ENCODE results near the gene SLC16A9.
"Not testable (repeated sequence)": the region's sequence is repeated elsewhere in the genome, so short reads cannot be mapped to it uniquely, and the experiment has no call there.

The SLC16A9 gene, protein sequence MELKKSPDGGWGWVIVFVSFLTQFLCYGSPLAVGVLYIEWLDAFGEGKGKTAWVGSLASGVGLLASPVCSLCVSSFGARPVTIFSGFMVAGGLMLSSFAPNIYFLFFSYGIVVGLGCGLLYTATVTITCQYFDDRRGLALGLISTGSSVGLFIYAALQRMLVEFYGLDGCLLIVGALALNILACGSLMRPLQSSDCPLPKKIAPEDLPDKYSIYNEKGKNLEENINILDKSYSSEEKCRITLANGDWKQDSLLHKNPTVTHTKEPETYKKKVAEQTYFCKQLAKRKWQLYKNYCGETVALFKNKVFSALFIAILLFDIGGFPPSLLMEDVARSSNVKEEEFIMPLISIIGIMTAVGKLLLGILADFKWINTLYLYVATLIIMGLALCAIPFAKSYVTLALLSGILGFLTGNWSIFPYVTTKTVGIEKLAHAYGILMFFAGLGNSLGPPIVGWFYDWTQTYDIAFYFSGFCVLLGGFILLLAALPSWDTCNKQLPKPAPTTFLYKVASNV

DNA sequence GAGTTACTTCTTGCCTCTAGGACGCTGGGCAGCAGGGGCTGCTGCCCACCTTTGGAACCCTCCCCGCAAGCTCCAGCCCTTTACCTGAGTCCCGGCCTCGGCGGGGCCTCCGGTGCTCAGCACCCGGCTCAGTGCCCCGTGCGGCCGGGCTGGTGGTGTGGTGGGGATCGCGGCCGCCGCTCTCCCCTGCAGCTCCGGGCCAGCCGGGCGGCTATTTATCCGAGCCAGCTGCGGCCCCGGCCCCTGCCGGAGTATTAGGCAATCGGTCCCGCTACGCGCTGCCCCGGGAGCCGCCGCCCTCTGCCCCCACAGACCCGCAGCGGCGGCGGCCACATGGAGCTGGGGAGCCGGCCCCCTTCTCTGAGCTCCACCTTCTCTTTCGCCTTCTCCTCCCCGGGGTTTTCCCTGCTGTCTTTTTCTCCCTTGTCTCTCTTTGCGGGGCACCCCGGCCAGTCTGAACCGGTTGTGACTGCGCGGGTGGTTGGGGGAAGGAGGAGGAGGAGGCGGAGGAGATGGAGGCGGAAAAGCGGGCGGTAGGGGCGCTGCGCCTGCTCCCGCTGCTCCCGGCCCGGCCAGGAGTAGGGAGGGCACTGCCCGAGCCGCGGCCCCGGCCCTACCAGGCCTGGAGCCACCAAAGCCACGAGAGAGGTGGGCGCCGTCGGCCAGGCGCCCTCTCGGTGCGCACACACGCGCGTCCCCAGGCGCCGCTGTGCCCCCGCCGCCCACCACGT, at the start of gene SLC16A9:
TSS of gene SLC16A9 (minus strand) at position 456 of the 731 bp plus-strand sequence. CDS start 25,559 bp downstream, outside the sequence.
- peak; percentile 14 to 45 (median 17) for DNase-seq (ENCODE audit: low read depth in 2 of 3, low spot score in 2 of 3)

DNA sequence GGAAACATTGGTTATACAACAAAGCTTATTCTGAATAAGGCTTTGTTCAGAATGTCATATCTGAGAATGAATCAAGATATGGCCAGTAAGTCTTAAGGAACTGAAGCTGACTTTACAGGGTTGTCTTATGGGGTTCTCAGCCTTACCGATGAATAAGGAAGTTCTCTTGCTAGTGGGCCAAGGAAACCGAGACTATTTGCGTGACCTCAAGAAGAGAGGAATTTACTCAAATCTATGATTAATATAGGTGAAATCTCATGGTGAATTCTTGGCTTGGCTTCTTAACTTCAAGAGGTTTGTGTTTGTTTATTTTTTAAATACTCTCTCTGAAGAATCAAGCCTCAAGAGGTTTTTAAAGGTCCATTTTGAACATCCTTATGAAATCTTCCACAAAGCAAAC, 48.3 kb upstream of the SLC16A9 start:
- DNase-seq (ENCODE audit: low read depth in 2 of 3, low spot score in 2 of 3) = no peak

DNA sequence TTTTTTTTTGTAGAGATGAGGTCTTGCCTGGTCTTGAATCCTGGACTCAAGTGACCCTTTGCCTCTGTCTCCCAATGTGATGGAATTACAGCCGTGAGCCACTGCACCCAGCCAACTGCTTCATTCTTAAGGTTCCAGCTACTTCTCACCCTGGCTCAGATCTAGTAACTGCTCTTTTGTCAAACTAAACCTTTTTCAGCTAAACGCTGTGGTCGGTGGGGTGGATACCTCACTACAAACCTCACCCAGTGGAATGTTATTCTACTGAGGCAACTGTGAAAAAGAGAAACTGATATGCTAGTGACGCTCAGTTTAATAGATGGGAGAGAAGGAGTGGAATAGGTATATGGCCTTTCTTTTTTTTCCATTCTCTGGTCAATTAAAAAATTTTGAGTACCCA, 45.3 kb upstream of the SLC16A9 start:
- DNase-seq (ENCODE audit: low read depth in 2 of 3, low spot score in 2 of 3) = no peak

DNA sequence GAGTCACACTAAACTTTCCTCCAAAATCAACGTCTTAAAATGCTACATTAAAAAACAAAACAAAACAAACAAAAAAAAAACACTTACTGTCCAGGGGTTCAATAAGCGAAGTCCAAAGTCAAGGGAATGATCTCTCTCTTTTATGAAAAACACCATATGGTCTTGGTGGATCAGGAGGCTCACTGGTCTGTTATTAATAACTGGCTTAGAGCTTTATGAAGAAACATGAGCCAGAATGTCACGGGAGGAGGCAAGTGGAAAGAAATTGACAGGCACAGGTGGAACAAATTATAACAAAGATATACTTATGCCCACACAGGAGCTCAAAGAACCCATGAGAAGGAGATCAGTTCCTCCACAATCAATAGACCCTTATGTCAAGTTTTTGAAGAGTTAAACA, 43.6 kb upstream of the SLC16A9 start, which contains the start of gene MRLN:
TSS of gene MRLN (minus strand) at position 189 of the 400 bp plus-strand sequence.
- DNase-seq (ENCODE audit: low read depth in 2 of 3, low spot score in 2 of 3) = no peak

DNA sequence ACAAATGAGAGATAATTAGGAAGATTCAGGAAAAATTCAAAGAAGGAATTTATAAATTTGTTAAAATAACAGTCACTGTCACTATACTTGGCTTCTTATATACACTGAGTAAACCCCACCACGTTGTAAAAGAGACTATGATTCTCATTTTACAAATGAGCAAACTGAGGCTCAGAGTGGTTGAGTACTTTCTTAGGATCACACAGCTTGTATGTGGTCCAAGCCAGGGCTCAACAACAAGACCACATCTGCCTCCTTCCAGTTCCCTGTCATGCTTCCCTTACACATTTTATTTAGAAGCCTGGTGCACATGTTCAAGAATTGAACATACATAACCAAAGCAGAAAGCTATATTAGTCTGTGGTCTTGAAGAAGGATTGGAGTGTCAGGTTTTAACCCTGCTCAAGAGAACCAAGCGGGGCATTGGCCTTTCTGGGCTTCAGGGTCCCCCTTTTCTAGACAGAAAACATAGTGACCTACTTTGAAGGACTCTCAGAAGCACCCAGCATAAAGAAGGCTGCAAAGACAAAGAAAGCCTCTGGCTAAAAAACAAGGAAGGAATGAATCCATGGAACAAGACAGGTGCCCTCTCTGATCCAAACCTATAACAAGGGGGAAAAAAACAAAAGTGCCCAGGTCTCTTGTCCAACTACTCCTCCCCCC, 42.8 kb upstream of the SLC16A9 start:
- DNase-seq (ENCODE audit: low read depth in 2 of 3, low spot score in 2 of 3) = no peak

DNA sequence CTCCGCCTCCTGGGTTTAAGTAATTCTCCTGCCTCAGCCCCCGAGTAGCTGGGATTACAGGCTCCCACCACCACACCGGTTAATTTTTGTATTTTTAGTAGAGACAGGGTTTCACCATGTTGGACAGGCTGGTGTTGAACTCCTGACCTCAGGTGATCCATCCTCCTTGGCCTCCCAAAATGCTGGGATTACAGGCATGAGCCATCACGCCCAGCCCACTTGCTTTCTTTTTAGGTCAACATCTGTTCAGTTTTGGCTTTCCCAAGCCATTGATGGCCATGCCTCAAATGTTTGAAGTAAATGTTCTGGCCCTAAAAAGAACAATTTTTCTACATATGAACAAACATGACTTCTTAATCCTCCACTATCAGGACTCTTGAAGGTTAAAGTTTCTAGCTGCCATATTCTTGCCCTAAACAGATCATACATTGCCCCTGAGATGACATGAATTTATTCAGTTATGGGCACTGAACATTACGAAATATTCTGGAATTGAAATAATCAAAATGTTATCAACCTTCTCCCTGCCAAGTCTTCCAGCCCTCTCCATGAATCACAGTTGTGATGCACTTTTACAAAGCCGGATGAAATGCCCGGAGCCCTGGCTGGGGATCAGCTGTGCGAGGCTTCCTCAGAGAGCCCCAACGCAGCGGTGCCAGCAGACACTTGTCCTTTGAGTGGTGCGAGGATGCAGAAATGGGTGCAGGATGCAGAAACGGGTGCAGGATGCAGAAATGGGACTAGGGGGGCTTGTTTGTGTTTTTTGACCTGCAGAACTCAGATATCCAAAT, 40.7 kb upstream of the SLC16A9 start:
- DNase-seq (ENCODE audit: low read depth in 2 of 3, low spot score in 2 of 3) = no peak

DNA sequence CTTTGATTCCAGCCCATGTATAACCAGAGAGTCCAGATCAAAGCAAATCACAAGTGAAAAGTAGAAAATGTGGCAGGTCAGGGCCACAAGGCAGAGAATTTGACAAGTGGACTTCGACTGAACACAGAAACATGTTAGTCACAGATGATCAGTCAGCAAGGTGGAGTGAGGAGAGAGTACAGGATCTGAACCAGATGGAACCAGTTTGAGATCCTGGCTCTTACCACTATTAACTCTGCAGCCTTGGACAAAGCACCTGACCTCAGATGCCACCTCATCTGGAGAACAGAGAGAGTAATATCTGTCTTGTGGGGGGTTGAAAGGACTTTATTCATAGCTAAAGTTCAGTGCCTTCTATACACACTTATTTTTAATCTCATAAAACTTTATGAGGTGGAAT, 39.2 kb upstream of the SLC16A9 start:
- no peak for DNase-seq (ENCODE audit: low read depth in 2 of 3, low spot score in 2 of 3)

DNA sequence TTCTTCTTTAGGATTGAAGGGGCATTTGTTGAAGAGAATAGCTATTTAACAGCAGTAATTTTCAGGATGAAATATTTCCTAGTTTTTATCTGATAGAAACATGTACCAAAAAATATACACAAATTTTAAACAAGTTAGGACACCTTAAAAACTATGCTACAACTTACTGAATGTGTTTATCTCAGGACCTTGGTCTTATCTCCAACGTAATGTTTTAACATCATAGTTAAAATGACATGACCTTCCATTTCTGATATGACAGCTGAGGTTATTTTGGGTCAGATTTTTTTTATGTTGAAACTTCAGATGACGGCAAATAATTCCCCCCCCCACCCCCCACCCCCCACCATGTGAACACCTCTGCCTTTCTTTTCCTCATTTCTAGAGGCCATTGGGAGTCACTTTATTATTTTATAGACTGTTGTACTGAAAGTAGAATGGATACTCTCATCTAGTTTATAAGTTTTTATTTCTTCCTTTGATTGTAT, 35.6 kb upstream of the SLC16A9 start:
- DNase-seq (ENCODE audit: low read depth in 2 of 3, low spot score in 2 of 3) = no peak

DNA sequence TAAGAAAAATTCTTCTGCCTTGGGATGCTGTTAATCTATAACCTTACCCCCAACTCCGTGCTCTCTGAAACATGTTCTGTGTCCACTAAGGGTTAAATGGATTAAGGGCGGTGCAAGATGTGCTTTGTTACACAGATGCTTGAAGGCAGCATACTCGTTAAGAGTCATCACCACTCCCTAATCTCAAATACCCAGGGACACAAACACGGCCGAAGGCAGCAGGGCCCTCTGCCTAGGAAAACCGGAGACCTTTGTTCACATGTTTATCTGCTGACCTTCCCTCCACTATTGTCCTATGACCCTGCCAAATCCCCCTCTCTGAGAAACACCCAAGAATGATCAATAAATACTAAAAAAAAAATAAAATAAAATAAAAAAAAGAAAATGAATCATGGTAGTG, 35.1 kb upstream of the SLC16A9 start:
- DNase-seq (ENCODE audit: low read depth in 2 of 3, low spot score in 2 of 3) = not testable (repeated sequence)

DNA sequence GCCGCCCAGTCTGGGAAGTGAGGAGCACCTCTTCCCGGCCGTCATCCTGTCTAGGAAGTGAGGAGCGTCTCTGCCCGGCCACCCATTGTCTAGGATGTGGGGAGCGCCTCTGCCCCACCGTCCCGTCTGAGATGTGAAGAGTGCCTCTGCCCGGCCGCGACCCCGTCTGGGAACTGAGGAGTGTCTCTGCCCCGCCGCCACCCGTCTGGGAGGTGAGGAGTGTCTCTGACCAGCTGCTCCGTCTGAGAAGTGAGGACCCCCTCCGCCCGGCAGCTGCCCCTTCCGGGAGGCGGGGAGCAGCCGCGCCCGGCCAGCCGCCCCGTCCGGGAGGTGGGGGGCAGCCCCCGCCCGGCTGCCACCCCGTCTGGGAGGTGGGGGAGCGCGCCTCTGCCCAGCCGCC, 34.5 kb upstream of the SLC16A9 start:
- not testable (repeated sequence) for DNase-seq (ENCODE audit: low read depth in 2 of 3, low spot score in 2 of 3)

DNA sequence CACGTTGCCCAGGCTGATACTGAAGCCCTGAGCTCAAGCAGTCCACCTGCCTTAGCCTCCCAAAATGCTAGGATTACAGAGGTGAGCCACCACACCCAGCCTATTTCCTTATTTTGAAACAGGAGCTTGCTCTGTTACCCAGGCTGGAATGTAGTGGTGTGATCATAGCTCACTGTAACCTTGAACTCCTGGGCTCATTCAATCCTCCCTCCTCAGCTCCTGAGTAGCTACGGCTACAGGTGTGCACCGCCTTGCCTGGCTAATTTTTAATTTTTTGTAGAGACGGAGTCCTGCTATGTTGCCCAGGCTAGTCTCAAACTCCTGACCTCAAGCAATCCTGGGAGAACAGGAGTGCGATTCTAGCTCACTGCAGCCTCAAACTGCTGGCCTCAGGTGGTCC, 31.9 kb upstream of the SLC16A9 start:
- no peak for DNase-seq (ENCODE audit: low read depth in 2 of 3, low spot score in 2 of 3)

DNA sequence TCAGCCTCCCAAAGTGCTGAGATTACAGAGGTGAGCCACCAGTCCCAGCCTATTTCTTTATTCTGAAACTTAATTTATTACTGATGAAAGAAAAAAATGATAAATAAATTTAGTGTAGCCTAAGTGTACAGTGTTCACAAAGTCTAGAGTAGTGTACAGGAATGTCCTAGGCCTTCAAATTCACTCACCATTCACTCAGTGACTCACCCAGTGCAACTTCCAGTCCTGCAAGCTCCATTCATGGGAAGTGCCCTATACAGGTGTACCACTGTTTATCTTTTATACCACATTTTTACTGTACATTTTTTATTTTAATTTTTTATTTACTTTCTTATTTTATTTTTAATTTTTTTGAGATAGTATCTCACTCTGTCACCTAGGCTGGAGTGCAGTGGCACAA, 31.4 kb upstream of the SLC16A9 start:
- no peak for DNase-seq (ENCODE audit: low read depth in 2 of 3, low spot score in 2 of 3)

DNA sequence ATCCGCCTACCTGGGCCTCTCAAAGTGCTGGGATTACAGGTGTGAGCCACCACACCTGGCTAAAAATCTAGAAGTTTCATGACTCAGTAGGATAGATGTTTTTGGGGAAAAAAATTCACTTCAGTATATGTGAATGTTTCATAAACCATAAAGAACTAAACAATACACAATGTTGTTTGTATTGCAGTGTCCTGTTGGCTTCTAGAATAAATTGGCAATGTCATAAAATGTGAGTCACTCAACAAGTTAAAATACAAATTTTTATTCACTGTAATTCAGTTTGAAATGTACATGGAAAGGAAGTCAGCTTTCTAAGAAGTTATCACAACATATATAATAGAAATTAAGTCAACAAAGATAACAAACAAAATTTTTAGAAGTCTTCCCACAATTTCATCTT, 27.1 kb upstream of the SLC16A9 start:
- DNase-seq (ENCODE audit: low read depth in 2 of 3, low spot score in 2 of 3) = no peak

DNA sequence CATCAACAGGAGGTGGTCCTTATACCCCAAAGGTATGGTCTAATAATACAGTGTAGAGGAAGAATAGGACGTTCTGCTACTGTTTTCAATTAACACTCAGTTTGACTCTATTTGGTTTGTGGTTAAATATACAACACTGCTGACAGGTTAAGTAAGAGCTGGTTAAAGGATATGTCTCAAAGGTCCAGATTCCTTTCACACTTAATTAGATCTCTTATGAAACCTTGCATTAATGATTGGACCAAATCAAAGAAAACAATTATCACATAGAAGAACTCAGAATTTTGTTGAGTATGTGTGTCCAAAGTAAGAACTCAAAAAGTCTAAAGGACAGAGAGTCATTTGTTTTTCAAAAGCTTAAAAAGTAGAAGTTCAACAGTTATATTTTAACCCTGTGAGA, 25.6 kb upstream of the SLC16A9 start:
- DNase-seq (ENCODE audit: low read depth in 2 of 3, low spot score in 2 of 3) = no peak

DNA sequence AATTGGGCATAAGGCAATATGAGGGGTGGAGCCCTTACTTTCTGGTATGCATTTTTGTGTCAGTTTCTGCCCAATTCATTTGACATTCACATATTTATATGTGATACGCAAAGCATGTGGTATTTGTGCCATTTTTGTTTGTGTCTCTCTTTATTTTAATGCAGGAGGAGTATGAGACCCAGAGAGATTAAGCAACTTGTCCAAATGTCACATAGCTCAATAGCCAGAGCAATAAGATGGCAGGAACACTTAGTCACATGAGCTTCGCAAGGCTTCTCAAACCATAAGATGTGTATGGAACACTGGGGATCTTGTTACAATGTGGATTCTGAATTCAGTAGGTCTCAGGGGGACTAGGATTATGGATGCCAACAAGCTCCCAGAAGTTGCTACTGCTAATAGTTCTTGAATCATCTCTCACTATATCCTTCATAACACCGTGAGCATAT, 24.4 kb upstream of the SLC16A9 start:
- no peak for DNase-seq (ENCODE audit: low read depth in 2 of 3, low spot score in 2 of 3)

DNA sequence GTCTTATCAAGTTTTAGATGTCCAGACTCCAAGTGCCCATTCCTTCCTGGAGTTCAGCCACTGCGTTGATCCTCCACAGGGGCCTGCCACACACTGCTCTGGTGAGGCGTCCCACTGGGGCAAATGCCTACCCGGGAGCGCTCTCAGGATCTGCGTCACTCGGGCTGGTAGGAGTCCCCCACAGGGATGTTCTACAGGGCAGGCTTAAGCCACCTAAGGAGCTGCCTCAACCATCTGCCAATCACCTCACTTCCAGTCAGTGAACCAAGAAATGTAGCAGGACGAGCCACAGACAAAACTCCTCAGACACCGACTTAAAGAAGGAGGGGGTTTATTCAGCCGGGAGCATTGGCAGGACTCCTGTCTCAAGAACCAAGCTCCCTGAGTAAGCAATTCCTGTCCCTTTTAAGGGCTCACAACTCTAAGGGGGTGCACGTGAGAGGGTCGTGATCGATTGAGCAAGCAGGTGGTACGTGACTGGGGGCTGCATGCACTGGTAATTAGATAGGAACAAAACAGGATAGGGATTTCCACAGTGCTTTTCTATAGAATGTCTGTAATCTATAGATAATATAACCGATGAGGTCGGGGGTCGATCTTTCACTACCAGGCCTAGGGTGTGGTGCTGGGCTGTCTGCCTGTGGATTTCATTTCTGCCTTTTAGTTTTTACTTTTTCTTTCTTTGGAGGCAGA, 23.8 kb upstream of the SLC16A9 start:
- not testable (repeated sequence) for DNase-seq (ENCODE audit: low read depth in 2 of 3, low spot score in 2 of 3)

DNA sequence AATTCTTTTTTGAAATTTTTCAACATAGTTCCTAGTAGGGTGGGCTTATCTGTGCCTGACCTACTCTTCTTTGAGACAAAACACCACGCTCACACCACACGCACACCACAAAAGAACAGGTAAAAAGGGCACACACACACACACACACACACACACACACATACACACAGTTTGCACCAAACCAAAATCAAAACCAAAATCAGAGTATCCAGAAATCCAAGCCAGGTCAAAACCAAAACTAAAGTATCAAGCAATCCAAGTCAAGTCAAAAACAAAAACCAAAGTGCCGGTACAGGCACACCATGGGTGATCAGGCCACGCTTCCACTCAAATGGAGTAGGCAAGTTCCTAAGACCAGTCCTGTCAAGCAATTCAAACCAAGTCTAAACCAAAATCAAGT, 23.2 kb upstream of the SLC16A9 start:
- DNase-seq (ENCODE audit: low read depth in 2 of 3, low spot score in 2 of 3) = not testable (repeated sequence)

DNA sequence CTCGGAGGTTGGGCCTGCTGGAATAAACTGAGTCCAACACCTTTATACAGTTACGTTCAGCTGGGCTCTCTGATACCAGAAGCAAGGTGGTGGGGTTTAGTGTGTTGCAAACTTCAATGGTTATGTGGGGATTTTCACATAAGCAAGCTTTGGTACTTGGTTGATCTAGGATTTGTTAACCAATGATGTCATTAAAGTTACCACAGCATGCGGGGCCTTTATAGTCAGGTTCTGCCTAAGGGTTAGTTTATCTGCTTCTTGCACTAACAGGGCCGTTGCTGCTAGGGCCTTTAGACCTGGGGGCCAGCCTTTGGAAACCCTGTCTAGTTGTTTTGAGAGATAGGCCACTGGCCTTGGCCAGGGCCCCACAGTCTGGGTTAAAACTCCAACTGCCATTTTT, 19.5 kb upstream of the SLC16A9 start:
- DNase-seq (ENCODE audit: low read depth in 2 of 3, low spot score in 2 of 3) = not testable (repeated sequence)

DNA sequence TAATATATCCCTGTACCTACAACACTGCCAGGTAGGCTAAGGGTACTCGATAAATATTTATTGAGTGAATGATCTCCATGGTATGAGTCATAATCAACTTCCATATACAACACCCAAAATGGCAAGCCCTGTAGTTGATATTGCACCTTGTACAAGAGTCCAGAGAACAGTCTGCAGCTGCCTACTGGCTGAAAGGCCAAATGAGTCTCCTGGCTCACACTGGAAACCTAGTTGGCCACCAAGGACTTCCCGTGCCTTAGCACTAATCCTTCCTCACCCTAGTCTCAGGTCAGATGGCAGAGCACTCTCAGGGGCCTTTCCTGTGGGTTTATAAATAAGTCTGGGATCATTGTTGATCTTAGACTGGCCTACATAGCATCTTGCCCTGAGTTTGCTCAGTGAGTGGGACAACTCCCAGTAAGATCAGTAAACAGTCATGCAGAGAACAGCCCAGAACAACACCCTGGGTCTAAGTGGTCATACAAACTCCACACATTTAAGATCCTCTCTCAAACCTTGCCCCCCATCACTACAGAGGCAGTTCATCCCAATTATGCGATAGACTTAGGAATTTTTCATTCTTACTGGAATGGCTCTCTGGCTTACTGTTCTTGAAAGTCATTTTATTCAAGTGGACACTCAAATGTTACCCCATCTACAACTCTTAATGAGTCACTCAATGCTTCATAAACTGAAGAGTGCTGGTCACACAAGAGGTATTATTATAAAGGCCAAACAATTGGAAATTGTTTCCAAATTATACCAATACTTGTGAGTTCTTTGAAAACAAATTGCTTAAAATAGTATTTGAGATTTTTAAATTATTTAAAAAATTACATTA, 14.7 kb upstream of the SLC16A9 start:
- DNase-seq (ENCODE audit: low read depth in 2 of 3, low spot score in 2 of 3) = no peak
